Measurements from ENCODE around the gene WDFY4.

WDFY4 gene

GRCh38 chr10:48655411-48656240 is 29.0 kb upstream of the WDFY4 start:
- no peak for DNase-seq (ENCODE audit: low spot score)

- DNase-seq (ENCODE audit: low spot score): peak; percentile 74
These were observed 28.3 kb upstream of the WDFY4 start for GRCh38 chr10:48656241-48656913.

- no peak for DNase-seq (ENCODE audit: low spot score)
These were observed 27.8 kb upstream of the WDFY4 start for GRCh38 chr10:48656914-48657305.

GRCh38 chr10:48657416-48657815 is 27.3 kb upstream of the WDFY4 start:
- DNase-seq (ENCODE audit: low spot score): no peak

- DNase-seq (ENCODE audit: low spot score): peak; percentile 53
These were observed 26.3 kb upstream of the WDFY4 start for GRCh38 chr10:48658243-48658974.

- no peak for DNase-seq (ENCODE audit: low spot score)
These were observed 25.8 kb upstream of the WDFY4 start for GRCh38 chr10:48658975-48659269.

GRCh38 chr10:48659790-48660189 is 24.9 kb upstream of the WDFY4 start:
- DNase-seq (ENCODE audit: low spot score): no peak

- DNase-seq (ENCODE audit: low spot score): no peak
These were observed 23.2 kb upstream of the WDFY4 start for GRCh38 chr10:48661441-48661840.

- no peak for DNase-seq (ENCODE audit: low spot score)
These were observed 16.6 kb upstream of the WDFY4 start for GRCh38 chr10:48667960-48668590.

- no peak for DNase-seq (ENCODE audit: low spot score)
These were observed 13.4 kb upstream of the WDFY4 start for GRCh38 chr10:48670978-48671913.

- DNase-seq (ENCODE audit: low spot score): no peak
These were observed 12.6 kb upstream of the WDFY4 start for GRCh38 chr10:48671914-48672595.

GRCh38 chr10:48672596-48673265 is 11.9 kb upstream of the WDFY4 start:
- no peak for DNase-seq (ENCODE audit: low spot score)

GRCh38 chr10:48677625-48678024 is 7.0 kb upstream of the WDFY4 start:
- DNase-seq (ENCODE audit: low spot score): no peak

GRCh38 chr10:48678041-48678440 is 6.6 kb upstream of the WDFY4 start:
- DNase-seq (ENCODE audit: low spot score): no peak

- DNase-seq (ENCODE audit: low spot score): no peak
These were observed 2.9 kb upstream of the WDFY4 start for GRCh38 chr10:48681740-48682139.

- no peak for DNase-seq (ENCODE audit: low spot score)
These were observed 2.4 kb upstream of the WDFY4 start for GRCh38 chr10:48682265-48682664.

GRCh38 chr10:48683424-48683823 is 1.2 kb upstream of the WDFY4 start:
- DNase-seq (ENCODE audit: low spot score): no peak

- no peak for DNase-seq (ENCODE audit: low spot score)
These were observed 805 bp upstream of the WDFY4 start for GRCh38 chr10:48683868-48684267.

GRCh38 chr10:48684463-48684791 is 246 bp upstream of the WDFY4 start:
- no peak for DNase-seq (ENCODE audit: low spot score)

GRCh38 chr10:48685731-48686130 is 1.1 kb downstream of the WDFY4 start:
- no peak for DNase-seq (ENCODE audit: low spot score)

Data from hematopoietic multipotent progenitor cell treated with erythropoietin and hydrocortisone succinate and interleukin-3 and kit ligand, for 15 days (in vitro differentiated cells).